NT2/D1 (cell line): ENCODE measurements around the gene MAP3K4.

ENCODE experiments used
- DNase-seq: peaks from one replicate; pipeline ENCODE4 v3.0.0-alpha.2; 2011; ENCODE audit warnings: low read depth, low spot score
- H3K27me3 ChIP-seq: 2 replicates; pipeline ENCODE4 v1.6.0; 2011; ENCODE audit warnings: mild to moderate bottlenecking; ENCODE audit not compliant: insufficient read length, insufficient read depth
- H3K36me3 ChIP-seq: 2 replicates; pipeline ENCODE4 v1.6.1; 2011; ENCODE audit warnings: mild to moderate bottlenecking, low read length, mixed read lengths; ENCODE audit not compliant: insufficient read depth, insufficient read length
- H3K4me1 ChIP-seq: 2 replicates; pipeline ENCODE4 v1.5.1; 2011; ENCODE audit not compliant: insufficient read depth, insufficient read length
- H3K4me3 ChIP-seq: 2 replicates; pipeline ENCODE4 v1.5.1; 2011; ENCODE audit warnings: low read depth; ENCODE audit not compliant: insufficient read length
- H3K9ac ChIP-seq: 2 replicates; pipeline ENCODE4 v1.6.0; 2011; ENCODE audit warnings: low read depth; ENCODE audit not compliant: insufficient read length
- H3K9me3 ChIP-seq: 2 replicates; pipeline ENCODE4 v1.5.1; 2011; ENCODE audit warnings: mild to moderate bottlenecking, low read length; ENCODE audit not compliant: insufficient read depth
- SUZ12 ChIP-seq: IDR thresholded peaks from 2 replicates; pipeline ENCODE4 v1.6.1; 2011; ENCODE audit not compliant: insufficient read length, insufficient read depth; ENCODE audit errors: extremely low read depth
- YY1 ChIP-seq: IDR thresholded peaks from 2 replicates; pipeline ENCODE4 v1.6.1; 2011; ENCODE audit not compliant: insufficient read length, insufficient read depth
- ZNF274 ChIP-seq: IDR thresholded peaks from 2 replicates; pipeline ENCODE4 v1.6.1; 2011; ENCODE audit warnings: mild to moderate bottlenecking, low read depth, low read length

The MAP3K4 gene

DNA sequence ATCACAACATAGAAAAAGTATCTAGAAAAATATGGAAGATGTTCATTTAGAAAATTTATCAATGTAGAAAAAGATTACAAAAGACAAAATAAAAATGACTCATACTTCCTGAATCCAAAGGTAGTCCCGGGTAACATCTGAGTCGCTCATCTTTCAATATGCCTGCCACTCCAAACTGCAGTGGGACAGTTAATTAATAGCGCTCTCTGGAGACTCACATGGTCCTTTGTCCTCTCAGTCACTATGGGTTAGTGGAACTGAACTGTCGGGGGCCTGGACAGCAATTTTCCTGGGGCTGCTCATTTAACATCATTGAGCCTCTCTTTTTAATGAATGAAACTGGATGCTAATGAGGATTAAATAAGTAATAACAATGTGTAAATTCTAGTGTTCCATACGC is 103.4 kb downstream of the MAP3K4 start:
- H3K4me1 ChIP-seq = no peaks in the 10 kb centered on the region
- no peak overlapping the region for H3K9ac ChIP-seq
- H3K36me3 ChIP-seq = peaks cover 61% of the 10 kb centered on the region
- H3K9me3 ChIP-seq = no peaks in the 10 kb centered on the region
- TF ChIP-seq ZNF274 = no peak
- no peak for TF ChIP-seq SUZ12
- no peak for TF ChIP-seq YY1
- no peaks in the 10 kb centered on the region for H3K27me3 ChIP-seq
- DNase-seq = no peak
- no peak overlapping the region for H3K4me3 ChIP-seq

DNA sequence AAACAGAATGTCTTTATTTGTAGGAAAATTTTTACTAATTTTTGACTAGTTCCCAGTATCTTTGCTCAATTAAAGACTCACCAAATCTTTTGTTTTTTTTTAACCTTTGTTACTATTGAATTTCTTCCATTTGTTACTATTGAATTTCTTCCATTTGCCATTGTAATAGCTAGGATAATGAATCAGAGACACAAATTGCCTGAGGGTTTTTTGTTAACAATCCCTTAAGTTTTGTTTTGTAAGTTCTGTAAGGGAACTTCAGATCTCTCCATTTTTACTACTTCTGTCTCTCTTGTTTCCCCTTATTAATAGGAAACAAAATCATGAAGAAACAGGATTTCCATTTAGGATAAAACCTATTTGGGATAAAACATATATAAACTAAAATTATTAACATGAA is 104.3 kb downstream of the MAP3K4 start:
- no peaks in the 10 kb centered on the region for H3K27me3 ChIP-seq
- peaks cover 61% of the 10 kb centered on the region for H3K36me3 ChIP-seq
- H3K4me1 ChIP-seq = no peaks in the 10 kb centered on the region
- H3K4me3 ChIP-seq = no peak overlapping the region
- H3K9me3 ChIP-seq = no peaks in the 10 kb centered on the region
- no peak overlapping the region for H3K9ac ChIP-seq
- TF ChIP-seq SUZ12 = no peak
- DNase-seq = no peak

- no peak for DNase-seq
Measured at GRCh38 chr6:161100072-161100471, 108.5 kb downstream of the MAP3K4 start.

DNA sequence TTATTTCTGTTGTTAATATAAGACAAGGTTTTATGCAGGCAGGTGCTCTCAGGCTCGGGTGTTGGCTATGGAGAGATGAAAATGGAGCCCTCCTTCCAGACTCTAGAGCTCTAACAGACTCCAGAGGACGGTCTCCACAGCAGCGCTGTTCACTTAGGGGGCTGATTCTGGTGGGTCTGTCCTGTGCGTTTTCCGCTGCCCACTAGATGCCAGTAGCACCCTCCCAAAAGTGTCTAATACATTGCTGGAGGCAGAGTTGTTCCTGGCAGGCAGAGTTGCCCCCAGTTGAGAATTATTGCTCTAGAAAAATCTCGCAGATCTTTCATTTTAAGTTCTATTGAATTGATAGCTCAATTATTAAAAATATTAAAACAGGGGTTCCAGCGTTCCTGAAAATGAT is 109.9 kb downstream of the MAP3K4 start:
- DNase-seq = no peak
- Histone ChIP-seq H3K4me1 (no peaks in the 10 kb centered on the region), H3K36me3 (peaks cover 70% of the 10 kb centered on the region), H3K4me3 (no peak overlapping the region), H3K27me3 (no peaks in the 10 kb centered on the region), H3K9me3 (no peaks in the 10 kb centered on the region), H3K9ac (no peak overlapping the region)
- TF ChIP-seq ZNF274 = no peak
- no peak for TF ChIP-seq YY1
- no peak for TF ChIP-seq SUZ12

More at GRCh38 chr6:161100072-161100471, 108.5 kb downstream of the MAP3K4 start:
- H3K4me3 ChIP-seq = no peak overlapping the region
- no peak overlapping the region for H3K9ac ChIP-seq
- no peaks in the 10 kb centered on the region for H3K9me3 ChIP-seq
- H3K4me1 ChIP-seq = no peaks in the 10 kb centered on the region
- no peaks in the 10 kb centered on the region for H3K27me3 ChIP-seq
- no peak for TF ChIP-seq YY1
- no peak for TF ChIP-seq SUZ12
- no peak for TF ChIP-seq ZNF274
- H3K36me3 ChIP-seq = peaks cover 62% of the 10 kb centered on the region

- Histone ChIP-seq H3K27me3 (no peaks in the 10 kb centered on the region), H3K4me3 (no peak overlapping the region), H3K4me1 (no peaks in the 10 kb centered on the region), H3K9me3 (no peaks in the 10 kb centered on the region), H3K9ac (no peak overlapping the region), H3K36me3 (peaks cover 75% of the 10 kb centered on the region)
- no peak for TF ChIP-seq YY1
- no peak for TF ChIP-seq ZNF274
- DNase-seq = no peak
Measured at GRCh38 chr6:161103475-161103874, 111.9 kb downstream of the MAP3K4 start.

- Histone ChIP-seq H3K4me3 (no peak overlapping the region), H3K27me3 (no peaks in the 10 kb centered on the region), H3K4me1 (no peaks in the 10 kb centered on the region), H3K9me3 (no peaks in the 10 kb centered on the region), H3K36me3 (peaks cover 79% of the 10 kb centered on the region), H3K9ac (no peak overlapping the region)
- no peak for DNase-seq
- TF ChIP-seq ZNF274 (no peak), SUZ12 (no peak), YY1 (no peak)
Measured at GRCh38 chr6:161104966-161105365, 113.4 kb downstream of the MAP3K4 start.

DNA sequence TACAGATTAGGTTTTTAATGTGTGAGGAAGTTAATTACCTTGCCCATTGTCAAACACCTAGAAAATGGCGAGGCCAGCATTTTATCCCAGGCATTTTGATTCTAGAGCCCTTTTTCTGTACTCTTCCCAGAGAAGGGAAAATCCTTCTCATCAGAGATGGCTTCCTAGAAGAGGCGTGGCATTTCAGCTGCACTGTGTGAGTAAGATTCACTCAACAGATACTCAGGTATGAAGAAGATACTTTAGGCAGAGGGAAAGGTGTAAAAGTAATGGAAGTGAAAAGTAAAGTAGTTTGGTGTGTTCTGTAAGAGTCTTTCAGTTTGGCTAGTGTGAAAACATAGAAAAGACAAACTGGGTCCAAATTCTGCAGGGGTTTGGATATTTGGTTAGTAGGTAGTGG is 113.8 kb downstream of the MAP3K4 start:
- H3K4me3 ChIP-seq = no peak overlapping the region
- no peak overlapping the region for H3K9ac ChIP-seq
- no peaks in the 10 kb centered on the region for H3K9me3 ChIP-seq
- no peaks in the 10 kb centered on the region for H3K27me3 ChIP-seq
- no peaks in the 10 kb centered on the region for H3K4me1 ChIP-seq
- TF ChIP-seq ZNF274 (no peak), YY1 (no peak), SUZ12 (no peak)
- peaks cover 79% of the 10 kb centered on the region for H3K36me3 ChIP-seq
- no peak for DNase-seq
